GM12873 (cell line): ENCODE measurements around the gene PRKG1.

ENCODE experiments used
- CTCF ChIP-seq: IDR thresholded peaks from 2 replicates; pipeline ENCODE4 v1.5.1; 2012; ENCODE audit warnings: low read depth, mild to moderate bottlenecking, moderate library complexity, low read length, control low read depth; ENCODE audit not compliant: insufficient read depth; ENCODE audit errors: missing control alignments

PRKG1 gene

GRCh38 chr10:51485668-51486067 lies 411.4 kb downstream of the PRKG1 start:
- TF ChIP-seq CTCF: no peak

- TF ChIP-seq CTCF: no peak
Observed at GRCh38 chr10:51487576-51487975, 413.3 kb downstream of the PRKG1 start.

- no peak for TF ChIP-seq CTCF
Observed at GRCh38 chr10:51488766-51489408, 414.6 kb downstream of the PRKG1 start.

GRCh38 chr10:51498424-51498823 lies 424.1 kb downstream of the PRKG1 start:
- no peak for TF ChIP-seq CTCF

- no peak for TF ChIP-seq CTCF
Observed at GRCh38 chr10:51501396-51501795, 427.1 kb downstream of the PRKG1 start.

GRCh38 chr10:51502124-51502523 lies 427.8 kb downstream of the PRKG1 start:
- no peak for TF ChIP-seq CTCF

- no peak for TF ChIP-seq CTCF
Observed at GRCh38 chr10:51503378-51503777, 429.1 kb downstream of the PRKG1 start.

GRCh38 chr10:51507476-51507875 lies 433.2 kb downstream of the PRKG1 start:
- TF ChIP-seq CTCF: no peak
